Vagina (tissue), 2 donors: ENCODE data around the gene MMAA.

ENCODE experiments used
- CTCF ChIP-seq, 3 experiments: fragments of 450-650 bp in 2 of 3; fragments of 200-600 bp in 1 of 3; sonication (generic) in 1 of 3; IDR thresholded peaks; one replicate each; pipeline ENCODE4 v1.5.1; 2017 to 2019; ENCODE audit warnings: antibody characterized with exemption in 3 of 3, mild to moderate bottlenecking in 2 of 3, moderate library complexity in 2 of 3
- POLR2A ChIP-seq, 2 donors: fragments of 450-650 bp; IDR thresholded peaks; one replicate each; pipeline ENCODE4 v1.6.1; 2017; ENCODE audit warnings: antibody characterized with exemption in 2 of 2, mild to moderate bottlenecking in 2 of 2, moderate library complexity in 2 of 2
- POLR2AphosphoS5 ChIP-seq, 2 donors: sonication (generic); formaldehyde crosslinking; IDR thresholded peaks; one replicate each; pipeline ENCODE4 v1.9.0; 2017; ENCODE audit warnings: antibody characterized with exemption in 2 of 2, mild to moderate bottlenecking in 2 of 2, low read depth in 1 of 2; ENCODE audit not compliant: insufficient read depth in 1 of 2

- TF ChIP-seq CTCF (IDR thresholded peaks at IDR 0.05) (no peak), POLR2A (IDR thresholded peaks at IDR 0.05) (no peak), POLR2AphosphoS5 (IDR thresholded peaks at IDR 0.05; ENCODE audit: insufficient read depth in 1 of 2, low read depth in 1 of 2) (no peak)
These were observed 78.1 kb downstream of the MMAA start for GRCh38 chr4:145697332-145697731.
